Hematopoietic multipotent progenitor cell treated with erythropoietin and hydrocortisone succinate and interleukin-3 and kit ligand, for 15 days (in vitro differentiated cells): ENCODE results near the gene CASP10.

ENCODE experiments used
- DNase-seq: peaks from one replicate; pipeline ENCODE4 v3.0.0-alpha.2; 2015; ENCODE audit warnings: low spot score

The CASP10 gene

DNA sequence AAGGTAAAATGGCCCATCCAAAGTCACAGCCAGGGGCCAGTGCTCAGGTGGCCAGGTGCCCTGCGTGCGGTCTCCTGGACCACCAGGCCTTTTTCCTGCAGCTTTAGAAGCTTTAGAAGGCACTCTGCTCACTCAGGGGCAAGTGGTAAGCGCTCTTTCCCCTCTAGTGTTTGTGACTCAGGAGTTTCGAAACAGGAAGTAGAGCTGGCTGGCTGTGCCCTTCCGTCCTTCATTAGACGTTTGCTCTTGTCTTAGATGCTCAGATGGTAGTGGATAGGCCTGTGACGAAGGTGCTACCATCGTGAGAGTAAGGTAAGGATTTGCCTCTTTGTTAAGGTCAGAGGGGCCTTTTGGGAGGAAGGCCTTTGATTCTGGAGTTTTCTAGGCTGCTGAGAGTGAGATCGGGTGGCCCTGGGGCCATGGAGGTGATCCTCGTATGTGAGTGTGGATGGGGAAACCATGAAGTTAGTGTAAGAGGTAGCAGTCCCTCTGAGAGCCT lies 77.4 kb downstream of the CASP10 start, which contains the start of gene CASP8:
CASP8 (plus strand) TSS at position 235 of the 499 bp plus-strand sequence. CDS start 5,951 bp downstream, outside the sequence.
- DNase-seq, result peak; percentile 66

DNA sequence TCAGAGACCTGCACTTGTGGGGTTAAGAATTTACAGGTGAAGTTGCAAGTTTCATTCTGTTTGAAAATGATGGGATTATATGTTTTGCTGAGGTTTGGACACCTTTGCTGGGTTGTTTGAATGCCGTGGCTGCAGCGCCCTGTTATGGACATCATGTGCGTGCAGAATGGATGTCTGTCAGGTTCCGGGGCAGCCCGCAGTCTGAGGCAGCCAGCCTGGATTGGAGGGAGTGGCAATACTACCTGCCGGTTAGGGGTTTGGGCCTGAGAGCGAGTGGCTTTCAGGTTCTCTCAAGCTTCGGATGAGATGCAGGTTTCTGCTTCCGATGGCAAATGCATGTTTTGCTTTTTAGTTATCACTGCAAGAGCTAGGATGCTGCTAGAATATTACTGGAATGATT lies 78.5 kb downstream of the CASP10 start:
- no peak for DNase-seq

DNA sequence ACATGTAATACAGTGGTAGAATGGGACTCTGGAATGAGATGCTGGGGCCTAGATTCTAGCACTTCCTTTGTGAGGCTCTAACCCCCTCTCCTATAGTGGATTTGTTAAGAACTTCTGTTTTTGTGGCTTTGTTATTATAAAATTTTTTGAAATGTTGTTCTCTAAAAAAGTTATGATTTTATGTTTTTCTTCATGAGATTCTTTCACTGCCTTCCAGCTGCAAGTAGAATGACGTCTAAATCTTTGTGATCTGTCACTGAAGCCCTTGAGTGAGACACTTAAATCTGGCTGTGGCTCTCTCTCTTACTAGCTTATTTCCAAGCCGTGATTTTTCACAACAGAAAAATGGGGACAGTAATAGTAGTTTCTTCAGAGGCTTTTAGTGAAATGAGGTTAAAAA lies 79.0 kb downstream of the CASP10 start:
- DNase-seq, result no peak

DNA sequence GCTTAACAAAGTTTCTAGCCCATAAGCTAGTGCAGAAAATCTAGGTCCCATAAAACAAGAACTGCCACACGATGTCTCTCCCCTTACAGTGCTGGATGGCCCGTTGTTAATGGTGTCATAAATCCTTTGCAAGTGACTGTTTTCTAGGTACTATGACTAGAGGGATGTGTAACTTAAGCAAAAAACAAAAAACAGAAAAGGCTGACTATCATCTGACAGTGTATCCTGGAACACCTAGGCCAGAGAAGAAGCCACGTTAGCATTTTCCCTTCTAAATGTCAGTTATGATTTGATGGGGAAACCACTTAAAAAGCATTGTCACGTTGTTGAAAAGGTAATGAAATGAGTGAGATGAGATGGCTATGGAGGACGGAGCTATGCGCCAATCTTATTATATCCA lies 79.8 kb downstream of the CASP10 start:
- no peak for DNase-seq

DNA sequence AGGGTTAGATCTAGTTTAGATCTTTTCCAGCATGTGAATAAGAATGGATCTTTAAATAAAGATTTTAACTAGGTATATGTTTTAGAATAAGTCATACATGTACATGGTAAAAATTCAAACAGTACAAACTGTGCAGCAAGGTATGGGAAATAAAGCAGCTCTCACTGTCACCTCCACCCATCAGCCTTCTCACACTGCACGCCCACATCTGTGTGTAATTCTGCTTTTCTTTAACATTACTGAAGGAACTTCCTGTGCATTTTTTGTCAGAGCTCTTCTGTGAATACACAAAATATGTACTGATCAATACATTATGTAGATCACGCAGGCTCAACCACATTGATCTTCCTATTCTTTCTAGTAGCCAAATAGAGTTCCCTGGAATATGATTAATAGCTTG lies 80.8 kb downstream of the CASP10 start:
- DNase-seq, result no peak

DNA sequence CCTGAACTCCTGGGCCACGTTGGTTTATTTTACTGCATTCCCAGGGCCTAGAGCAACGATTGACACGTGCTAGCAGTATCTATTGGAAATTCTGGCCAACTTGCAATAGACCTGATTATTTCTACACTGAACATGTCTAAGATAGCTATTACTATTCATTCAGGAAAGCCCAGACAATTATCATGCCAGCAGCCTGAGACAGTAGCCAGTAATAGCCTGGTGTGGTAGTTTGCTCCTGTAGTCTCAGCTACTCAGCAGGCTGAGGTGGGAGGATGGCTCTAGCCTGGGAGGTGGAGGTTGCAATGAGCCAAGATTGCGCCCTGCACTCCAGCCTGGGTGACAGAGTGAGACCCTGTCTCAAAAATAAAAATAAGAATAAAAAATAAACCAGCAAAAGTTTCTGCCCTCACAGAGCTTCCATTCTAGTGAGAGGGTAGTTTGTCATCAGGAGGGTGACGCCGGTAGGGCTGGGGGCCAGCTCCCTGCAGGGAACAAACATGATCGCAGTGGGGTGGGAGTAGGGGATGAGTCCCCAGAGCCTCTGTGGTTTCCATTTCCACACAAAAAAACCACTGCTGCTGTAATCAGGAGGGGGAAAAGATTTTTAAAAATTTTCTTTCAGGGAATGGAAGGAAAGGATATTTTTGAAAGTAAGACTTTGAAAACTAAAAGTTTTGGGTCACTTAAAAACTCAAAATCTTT lies 81.7 kb downstream of the CASP10 start:
- no peak for DNase-seq

DNA sequence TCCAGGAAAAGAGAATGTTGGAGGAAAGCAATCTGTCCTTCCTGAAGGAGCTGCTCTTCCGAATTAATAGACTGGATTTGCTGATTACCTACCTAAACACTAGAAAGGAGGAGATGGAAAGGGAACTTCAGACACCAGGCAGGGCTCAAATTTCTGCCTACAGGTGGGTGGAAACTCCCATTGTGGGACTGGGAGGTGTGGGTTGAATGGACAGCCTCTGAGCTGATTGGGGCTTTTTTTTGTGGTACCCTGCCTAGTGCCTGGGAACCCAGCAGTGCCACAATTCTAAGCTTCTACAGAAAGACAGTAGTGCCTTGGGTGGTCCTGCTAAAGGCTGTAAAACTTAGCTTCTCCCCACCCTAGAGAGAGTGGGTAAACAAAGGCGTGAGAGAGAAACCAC lies 83.7 kb downstream of the CASP10 start:
- DNase-seq, result no peak

GRCh38 chr2:201267278-201268030 lies 84.5 kb downstream of the CASP10 start:
- DNase-seq, result no peak

GRCh38 chr2:201269764-201270163 lies 86.8 kb downstream of the CASP10 start:
- peak; percentile 52 for DNase-seq

DNA sequence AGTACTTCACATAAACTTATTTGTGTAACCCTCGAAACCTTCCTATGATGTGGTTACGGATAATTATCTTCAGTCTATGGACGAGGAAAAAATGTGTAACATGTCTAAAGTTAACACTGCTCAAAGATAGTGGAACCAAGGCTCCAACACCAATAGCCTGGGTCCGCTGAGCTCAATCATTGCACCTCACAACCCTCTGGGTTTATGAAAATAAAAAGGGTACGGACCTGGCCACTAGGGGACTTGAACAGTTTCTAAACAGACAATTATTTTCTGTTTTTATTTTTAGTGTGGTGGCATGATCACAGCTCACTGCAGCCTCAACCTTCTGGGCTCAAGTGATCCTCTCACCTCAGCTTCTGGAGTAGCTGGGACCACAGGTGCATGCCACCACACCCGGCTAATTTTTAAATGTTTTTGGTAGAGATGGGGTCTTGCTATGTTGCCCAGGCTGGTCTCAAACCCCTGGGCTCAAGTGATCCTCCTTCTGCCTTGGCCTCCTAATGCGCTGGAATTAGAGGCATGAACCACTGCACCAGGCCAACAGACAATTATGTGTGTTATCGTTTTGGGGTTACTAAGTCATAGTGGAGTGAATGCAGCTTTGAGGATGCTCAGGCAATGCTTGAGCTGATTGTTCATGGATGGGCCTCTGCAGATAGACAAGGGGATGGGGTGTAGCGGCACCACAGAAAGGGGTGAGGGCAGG lies 87.5 kb downstream of the CASP10 start:
- DNase-seq, result no peak

DNA sequence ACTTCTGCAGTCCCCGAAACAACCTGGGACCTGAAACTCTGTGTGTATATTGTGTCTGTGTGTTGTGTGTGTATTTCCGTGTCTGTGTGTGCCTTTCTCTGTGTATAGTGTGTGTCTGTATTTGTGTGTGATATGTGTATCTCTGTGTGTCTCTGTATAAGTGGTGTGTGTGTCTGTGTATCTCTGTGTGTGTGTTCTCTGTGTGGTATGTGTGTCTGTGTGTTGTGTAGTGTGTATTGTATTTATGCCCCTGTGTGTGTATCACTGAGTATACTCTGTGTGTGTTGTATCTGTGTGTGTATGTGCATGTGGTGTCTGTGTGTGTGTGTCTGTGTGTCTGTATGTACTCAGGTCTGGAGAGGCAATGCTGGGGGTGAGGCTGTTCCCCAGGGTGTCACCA lies 89.0 kb downstream of the CASP10 start:
- DNase-seq, result no peak

DNA sequence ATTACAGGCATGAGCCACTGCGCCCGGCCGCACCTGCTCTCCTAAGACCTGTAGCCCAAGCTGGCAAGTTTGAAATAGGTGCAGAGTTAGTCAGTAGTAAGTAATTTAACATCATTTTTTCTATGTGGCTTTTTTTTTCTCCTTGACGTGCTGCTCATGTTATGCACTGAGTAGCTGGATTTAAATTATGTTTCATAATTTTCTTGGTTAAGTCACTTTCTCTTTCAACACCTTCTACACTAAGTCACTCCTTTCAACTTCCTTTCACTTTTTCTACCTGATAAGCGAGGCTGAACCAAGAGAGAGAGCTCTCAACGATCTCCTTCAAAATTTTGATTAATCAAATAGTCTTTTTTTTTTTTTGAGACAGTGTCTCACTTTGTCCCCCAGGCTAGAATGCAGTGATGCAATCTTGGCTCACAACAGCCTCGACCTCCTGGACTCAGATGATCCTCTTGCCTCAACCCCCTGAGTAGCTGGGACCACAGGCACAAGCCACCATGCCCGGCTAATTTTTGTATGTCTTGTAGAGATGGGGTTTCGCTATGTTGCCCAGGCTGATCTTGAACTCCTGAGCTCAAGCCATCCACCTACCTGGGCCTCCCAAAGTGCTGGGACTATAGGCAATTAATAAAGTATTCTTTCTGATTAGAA lies 90.5 kb downstream of the CASP10 start:
- no peak for DNase-seq

DNA sequence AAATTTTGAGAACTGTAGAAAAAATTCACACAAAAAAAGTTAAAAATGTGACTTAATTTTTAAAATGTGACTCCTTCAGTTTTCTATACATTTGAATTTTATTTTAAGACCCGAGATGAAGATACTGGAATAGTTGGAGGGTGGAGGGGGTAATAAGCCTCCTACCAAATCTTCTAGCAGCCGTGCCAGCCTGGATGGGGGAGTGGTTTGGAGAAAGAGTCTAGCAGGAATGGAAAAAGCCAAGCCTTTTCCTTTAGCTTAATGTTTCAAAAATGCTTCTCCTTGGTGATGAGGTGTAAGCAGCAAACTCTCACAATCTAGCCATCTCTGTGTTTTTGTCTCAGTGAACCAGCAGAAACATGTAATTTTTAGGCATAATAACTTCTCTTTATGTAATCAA lies 92.1 kb downstream of the CASP10 start:
- no peak for DNase-seq

GRCh38 chr2:201275990-201276389 lies 93.0 kb downstream of the CASP10 start:
- DNase-seq, result no peak

- DNase-seq, result no peak
Measured at GRCh38 chr2:201276511-201276910, 93.6 kb downstream of the CASP10 start.
